Measurements from ENCODE around the gene ANKFN1.
"Not testable (repeated sequence)": the region's sequence is repeated elsewhere in the genome, so short reads cannot be mapped to it uniquely, and the experiment has no call there.

ANKFN1 gene

DNA sequence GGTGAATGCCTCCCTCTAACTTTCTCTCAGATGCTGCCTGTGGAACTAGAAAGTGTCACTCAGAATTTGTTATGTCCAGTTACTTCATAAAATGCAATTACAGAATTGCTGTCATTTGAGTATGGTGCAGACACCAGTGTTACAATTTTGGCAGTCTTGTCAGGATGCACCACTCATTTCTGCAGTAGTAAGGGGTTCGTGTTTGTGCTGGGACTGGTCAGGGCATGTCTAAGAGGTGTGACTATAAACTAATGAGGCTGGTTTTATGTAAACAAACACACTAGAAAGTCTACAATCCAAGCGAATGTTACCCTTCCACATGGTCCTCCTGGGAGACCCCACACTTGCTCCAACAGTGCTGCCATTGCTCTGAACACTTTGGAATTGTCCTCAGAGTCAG is 206.2 kb downstream of the ANKFN1 start:
- DNase-seq, result no peak

DNA sequence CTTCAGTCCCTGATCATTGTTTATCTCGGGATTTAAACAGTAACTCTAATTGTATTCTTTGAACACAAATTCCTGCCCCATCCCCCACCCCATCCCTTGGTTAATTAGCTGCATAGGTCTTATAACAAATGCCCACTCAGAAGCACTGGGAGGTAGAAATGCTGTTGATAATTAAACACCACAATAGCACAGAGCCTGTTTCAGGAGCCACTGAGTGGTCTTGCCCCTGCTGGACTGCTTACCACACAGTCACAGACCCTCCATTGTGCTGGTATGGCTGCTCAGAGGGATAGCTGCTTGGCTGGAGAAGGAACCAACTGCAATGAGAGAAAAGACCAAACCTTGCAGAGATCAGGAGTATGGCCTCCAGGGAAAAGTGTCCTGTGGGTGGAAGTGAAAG is 214.1 kb downstream of the ANKFN1 start:
- DNase-seq, result no peak

DNA sequence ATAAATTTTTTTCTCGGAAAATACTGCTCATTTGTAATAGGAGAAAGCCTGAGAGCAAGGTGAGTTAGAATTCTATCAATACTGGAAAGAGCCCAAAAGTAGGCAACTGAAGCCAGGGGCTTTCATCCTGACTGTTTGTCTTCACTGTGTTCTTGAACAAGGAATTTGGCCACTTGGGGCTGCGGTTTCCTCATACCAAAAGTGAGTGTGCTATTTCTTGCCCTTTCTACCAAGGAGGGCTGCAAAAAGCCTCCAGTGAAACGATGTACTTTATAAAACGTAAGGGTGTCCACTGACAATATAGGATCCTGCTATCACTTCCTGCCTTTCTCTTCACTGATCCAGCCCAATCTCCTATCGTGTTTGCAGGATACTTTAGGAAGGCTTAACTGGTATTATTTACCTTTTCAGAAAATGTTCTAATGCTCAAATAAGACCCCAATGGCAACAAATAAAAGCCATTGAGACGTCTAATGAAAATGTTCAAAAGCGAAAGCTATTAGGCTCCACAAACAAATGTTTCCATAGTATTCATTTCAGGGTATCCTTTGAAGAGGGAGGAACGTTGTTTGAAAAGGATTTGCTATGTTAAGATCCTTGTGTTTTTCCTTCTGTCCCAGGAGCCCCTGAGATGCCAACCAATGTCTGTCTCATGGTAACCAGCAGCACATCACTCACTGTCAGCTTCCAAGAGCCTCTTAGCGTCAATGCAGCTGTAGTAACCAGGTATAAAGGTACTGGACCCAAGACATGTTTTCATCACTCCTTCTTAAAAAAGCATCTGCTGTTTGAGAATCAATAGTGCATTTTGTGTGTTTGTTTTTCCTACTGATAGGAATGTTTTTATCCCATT is 220.9 kb downstream of the ANKFN1 start:
- no peak for DNase-seq

DNA sequence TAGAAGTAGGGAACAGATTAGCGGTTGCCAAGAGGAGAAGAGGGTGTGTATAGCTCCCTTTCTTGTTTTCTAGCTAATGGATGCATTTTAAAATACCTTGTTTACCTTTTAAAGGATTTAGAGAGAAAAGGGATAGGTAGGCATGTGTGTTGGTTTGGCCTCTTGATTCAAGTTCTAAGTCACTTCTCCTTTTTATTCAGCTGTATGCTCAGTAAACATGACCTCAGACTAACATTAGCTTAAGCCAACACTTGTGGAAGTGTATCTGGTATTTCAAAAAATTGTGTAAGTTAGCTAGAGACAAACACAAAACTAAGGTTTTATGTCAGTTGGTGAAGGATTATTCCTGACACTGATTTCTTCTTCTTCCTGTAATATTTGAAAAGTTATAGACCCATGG is 236.1 kb downstream of the ANKFN1 start:
- no peak for DNase-seq

DNA sequence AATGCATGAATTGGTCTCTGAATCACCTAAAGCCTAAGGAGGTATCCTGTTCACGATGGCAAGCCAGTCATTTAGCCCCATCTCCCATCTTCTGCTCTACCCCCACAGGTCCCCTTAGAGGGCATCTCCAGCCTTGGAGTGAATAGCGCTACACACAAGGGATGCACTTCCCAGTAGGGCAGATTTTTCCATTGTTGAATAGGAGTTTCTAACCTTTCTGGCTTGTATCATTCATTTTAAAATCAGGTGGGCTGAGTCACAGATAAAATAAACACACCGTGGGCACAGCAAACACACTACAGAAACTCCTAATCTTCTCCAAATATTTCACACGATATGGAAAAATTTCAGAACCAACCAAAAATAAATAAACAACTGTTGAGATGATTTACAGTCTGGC is 239.0 kb downstream of the ANKFN1 start:
- DNase-seq, result no peak

DNA sequence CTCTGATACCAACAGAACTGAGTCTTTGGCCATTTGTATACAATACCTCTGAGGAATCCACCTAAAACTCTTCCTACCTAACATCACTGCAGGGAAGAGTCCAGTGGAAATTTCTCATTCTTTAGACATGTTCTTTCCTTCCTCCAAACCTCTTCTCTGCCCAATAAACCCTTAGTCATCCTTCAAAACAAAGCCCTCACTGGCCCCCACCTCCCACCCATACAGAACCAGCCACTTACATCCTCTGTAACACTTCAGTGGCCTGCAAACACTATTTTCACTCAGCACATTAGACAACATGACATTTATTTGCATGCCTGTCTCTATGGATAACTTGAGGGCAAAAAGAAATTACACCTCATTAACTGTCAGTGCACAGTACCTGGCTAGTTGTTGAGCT is 239.9 kb downstream of the ANKFN1 start:
- DNase-seq, result no peak

DNA sequence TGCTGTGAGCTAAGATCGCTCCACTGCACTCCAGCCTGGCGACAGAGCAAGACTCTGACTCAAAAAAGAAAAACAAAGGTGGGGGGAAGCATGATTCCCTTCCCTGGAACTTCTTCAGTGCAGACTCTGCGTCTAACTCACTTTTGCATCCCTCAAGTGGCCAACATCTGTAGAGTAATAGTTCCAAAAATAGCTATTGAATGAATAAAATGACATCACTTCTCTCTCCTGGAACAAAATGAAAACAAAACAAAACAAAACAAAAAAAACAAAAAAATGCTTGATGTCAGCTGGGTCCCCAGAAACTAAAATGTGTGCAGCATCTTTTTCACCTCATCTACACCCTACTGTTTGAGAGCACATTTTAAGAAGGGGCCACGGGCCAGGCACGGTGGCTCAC is 242.5 kb downstream of the ANKFN1 start:
- DNase-seq, result no peak

DNA sequence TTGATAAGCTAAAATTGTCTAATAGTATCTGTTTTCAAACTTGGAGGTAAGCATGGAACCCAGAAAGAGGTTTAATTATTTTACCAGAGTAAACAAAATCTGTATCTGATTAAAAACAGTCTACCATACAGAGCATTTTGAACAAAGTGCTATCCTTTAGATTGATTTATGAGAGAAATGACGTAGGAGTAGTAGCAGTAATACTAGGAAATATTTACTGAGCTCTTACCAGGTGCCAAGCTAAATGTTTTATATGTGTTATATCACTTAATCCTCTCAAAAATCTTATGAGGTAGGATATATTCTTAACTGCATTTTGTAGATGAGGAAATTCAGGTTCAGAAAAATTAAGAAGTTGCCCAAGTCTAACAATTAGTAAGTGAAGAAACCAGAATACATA is 253.8 kb downstream of the ANKFN1 start:
- DNase-seq, result no peak

DNA sequence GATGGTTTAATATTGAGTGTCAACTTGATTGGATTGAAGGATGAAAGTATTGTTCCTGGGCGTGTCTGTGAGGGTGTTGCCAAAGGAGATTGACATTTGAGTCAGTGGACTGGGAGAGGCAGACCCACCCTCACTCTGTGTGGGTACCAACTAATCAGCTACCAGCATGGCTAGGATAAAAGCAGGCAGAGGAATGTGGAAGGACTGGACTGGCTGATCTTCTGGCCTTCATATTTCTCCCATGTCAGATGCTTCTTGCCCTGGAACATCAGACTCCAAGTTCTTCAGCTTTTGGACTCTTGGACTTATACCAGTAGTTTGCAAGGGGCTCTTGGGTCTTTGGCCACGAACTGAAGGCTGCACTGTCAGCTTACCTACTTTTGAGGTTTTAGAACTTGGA is 259.1 kb downstream of the ANKFN1 start:
- not testable (repeated sequence) for DNase-seq

DNA sequence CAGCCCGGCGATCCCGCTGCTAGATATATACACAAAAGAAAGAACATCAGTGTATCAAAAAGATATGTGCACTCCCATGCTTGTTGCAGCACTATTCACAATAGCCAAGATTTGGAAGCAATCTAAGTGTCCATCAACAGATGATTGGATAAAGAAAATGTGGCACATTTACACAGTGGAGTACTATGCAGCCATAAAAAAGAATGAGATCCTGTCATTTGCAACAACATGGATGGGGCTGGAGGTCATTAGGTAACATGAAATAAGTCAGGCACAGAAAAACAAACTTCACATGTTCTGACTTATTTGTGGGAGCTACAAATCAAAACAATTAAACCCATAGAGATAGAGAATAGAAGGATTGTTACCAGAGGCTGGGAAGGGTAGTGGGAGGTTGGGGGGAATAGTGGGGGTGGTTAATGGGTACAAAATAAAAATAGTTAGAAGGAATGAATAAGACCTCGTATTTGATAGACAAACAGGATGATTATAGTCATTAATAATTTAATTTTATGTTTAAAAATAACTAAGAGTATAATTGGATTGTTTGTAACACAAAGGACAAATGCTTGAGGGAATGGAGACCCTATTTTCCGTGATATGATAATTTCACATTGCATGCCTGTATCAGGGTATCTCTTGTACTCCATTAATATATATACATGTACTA is 263.5 kb downstream of the ANKFN1 start:
- DNase-seq, result no peak

DNA sequence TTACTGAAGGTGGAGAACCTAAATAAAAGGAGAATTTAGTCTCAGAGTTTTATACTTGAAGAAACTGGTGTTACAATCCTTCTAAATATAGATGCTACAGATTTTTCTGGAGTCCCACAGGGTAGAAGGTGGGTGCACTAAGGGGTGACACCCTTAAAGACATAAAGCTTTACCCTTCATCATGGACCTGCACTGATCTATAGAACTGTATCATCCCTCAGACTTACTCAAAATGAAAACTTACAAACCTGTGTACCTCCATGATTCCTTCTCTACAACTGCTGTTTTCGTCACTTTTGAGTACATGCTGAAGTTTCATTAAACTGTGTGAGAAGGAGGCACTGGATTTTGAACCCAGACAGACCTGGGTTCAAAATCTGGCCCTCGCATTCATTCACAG is 270.7 kb downstream of the ANKFN1 start:
- no peak for DNase-seq

DNA sequence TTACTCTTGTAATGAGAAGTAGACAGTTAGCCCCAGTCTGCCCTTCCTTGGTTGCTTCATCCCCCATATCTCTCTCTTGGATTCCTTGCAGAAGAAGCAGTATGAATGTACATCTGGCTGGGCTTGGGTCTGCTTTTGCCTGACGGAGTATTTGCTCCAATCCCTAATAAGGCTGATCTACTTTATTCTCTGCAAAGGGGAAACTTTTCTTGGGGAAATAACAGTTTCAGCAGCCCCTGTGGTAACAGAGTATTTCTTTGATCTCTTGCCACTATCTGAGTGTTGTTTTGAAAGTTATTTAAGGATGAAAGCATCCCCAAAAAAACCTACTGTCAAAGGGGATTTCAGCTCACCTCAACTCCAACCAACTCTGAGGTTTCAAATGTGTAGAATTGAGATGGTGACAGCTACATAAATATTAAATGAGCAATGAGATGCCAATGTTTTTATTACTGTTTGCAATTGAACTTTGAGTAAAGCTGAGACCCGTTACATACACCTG is 271.3 kb downstream of the ANKFN1 start:
- DNase-seq, result no peak

DNA sequence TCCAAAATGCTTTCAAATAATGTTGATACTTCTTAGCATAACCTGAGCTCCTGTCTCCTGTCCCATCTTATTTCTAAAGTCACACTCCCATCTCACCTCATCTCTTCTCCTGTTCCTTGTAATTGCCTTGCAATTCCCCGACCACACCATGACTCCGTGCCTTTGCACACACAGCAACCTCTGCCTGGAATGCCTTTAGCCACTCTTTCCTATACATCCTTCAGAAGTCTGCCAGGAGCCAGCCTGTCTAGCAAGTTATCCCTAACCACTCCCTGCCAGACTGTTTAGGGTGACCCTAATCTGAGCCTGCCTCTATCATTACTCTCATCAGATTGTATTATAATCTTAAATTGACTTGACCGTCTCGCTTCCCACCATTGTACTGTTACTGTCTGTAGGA is 272.2 kb downstream of the ANKFN1 start:
- DNase-seq, result no peak

DNA sequence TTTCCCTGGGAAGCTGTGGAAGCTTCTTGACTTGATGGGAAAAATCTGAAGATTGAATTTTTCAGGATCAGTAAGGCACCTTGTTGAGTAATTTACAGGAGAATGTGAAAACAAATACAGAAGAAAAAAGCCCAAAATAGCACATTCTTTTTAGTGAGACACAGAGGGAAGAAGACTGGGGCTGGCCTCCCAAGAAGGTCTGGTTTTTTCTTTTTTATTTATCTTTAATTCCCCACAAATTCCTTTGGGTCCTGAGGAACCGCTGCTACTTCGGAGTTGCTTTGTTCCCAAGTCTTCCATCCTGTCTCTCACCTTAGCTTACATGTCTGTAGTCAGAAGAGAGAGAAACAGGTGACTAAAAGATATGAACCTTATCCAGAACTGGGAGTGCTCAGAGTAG is 273.6 kb downstream of the ANKFN1 start:
- no peak for DNase-seq

DNA sequence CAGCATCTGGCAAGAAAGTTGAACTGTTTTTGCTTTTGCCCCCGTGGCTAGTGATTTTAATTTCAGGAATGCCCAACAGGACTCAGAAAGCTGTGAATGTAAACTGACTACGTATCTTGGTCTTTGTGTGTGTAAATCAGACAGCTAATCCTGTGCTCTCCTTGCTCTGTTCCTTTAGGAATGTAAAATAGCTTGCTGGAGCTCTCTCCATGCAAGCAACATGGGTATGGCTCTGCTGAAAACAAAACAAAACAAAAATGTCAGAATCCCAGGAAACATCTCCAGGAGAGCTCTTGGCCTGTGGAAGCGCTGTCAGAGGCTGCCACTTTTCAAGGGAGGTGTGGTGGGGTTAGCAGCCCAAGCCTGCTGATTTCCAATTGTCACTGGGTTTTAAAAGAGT is 278.5 kb downstream of the ANKFN1 start:
- no peak for DNase-seq

DNA sequence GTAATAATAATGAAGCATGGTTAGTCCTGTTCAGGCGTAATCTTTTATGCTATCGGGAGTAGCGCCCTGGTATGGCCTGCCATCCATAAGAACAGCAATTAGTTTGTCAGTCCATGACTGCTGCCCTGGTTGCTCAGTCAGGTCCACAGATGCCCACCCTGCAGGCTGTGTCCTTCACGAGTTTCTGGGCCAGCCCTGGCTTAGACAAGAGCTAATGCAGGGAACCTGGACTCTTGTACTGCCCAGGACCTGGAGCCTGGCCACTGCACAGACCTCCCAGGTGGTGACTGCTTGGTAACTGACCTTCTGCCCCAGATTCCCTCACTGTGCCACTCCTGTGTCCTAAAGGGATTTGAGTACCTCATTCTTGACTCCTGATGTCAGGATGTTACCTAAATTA is 279.2 kb downstream of the ANKFN1 start:
- DNase-seq, result no peak

DNA sequence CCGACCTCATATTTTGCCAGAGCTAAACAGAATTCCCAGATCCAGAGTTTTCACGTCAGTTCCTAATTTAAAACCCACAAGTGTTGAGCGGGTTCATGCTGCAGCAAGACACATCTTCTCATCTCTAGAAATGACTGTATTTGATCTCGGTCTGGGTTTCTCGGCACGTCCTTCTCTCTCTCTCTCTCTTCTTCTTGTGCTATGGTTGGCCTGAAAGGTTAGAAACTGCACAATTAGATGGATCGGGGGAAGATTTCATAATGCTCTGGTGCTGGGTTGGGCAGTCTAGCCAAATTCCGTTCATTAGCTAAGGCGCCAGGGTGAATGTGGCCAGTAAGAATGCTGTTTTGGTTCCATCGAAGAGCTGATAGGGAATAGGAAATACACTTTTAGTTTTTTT is 281.3 kb downstream of the ANKFN1 start:
- no peak for DNase-seq

DNA sequence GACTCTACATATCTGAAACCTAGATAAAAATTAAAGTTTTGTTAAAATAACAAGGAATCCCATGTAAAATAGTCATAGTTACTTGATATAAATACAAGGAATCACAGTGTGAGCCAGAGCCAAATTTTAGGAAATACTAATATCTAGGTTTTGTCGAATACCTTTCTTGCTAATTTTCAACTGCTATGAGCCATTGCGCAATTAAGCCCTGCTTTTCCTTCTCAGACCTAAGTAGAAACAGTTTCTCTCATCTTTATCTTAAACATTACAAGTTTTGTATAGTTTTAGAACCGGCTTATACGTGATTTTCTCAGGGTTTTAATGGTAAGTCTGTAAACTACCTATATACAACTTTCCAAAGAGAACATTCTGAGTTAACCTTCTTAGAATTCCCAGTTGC is 282.9 kb downstream of the ANKFN1 start:
- no peak for DNase-seq

DNA sequence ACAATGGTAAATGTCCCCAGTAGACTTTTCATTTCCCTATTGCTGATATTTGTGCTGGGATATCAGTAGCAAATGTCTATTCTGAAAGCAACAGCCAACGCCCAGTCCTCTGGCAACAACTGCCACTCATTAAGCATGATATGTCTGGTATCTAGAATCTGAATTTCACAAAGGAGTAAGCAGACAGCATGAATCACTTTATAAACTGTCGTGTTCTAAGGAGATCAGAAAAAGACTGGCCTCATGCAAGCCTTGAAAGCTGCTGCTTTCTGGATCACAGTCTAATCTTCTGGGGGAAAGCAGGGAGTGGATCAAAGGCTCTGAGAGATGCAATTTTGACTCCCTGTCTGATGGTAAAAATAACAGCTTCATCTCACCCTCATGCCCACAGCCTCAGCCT is 287.1 kb downstream of the ANKFN1 start:
- DNase-seq, result no peak

DNA sequence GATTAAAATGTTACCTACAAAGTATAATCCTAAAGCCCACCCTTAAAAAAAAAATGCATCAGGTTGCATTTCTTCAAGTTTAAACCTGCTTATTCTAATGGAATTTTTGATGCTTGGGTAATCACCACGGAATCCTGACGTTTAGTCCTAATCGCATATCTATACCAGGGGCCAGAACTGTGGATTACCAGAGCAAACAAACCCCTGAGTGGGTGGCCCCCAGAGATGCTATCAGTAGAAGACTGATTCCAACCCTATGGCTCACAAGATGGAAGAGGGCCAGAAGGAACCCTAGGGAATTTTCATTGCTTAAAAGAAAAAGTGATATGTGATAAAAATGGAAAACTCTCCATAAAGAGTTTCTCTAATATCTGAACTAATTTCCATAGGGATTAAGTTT is 288.0 kb downstream of the ANKFN1 start:
- no peak for DNase-seq

DNA sequence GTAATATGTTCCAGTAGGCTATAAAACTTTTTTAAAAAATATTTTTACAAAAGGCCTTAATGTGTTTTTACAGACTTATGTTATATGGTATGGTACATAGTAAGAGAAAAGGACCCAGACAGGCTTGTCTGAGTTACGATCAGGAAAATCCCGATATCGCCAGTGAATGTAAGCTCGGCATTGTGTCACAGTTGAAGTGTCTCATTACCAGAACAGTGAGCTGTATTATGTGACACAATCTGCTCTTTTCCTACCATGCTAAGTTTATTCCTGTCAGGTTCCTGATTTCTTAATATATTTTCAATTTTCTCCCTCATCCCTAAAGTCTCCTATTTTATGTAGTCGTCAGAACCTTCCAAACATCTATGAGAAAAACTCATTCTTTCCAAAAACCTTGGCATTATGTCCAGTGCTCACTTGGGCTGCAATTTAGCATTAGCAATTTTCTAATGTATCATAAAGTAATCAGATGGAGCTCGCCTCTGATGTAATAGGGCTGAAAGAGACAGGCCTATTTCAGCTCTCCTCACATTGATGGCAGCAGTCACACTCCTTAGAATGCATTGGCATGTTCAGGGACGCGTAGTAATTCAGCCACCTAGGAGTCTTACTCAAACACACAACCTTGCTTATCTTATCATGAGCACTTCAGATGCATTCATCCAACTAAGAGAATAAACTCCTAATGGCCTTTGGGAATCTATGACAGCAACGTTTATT is 292.6 kb downstream of the ANKFN1 start:
- DNase-seq, result no peak

DNA sequence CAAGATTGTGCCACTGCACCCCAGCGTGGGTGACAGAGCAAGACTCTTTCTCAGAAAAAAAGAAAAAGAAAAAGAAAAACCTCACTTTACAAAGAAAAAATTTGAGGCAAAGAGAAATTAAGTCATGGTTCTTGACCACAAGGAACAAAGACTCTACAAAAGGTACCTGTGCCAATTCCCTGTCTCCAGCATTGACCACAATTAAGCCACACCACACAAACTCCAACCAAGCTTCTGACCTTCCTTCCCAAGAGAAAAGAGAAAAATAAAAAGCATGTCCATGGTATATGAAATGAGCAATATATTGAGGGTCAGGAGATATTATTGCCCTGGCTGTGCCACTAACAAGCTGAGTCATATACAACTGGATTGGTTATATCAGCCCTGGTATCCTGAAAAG is 293.9 kb downstream of the ANKFN1 start:
- DNase-seq, result no peak

DNA sequence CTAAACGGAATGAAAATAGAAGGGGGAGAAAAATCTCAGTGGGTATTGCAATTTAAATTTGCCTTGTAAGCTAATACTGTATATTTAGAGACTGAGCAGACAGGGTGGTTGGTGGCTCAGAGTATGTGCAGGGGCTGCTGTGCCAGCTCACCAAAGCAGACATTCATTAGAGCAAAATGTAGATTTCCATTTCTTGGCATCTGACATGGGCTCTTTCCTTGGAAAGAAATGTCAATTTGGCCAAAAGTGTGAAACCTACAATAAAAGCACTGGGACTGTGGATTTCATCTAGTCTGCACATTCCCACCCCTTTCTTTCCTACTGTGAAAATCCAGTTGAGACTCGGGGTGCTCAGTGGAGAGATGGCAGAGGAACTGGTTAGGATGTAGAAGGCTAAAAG is 295.1 kb downstream of the ANKFN1 start:
- no peak for DNase-seq

DNA sequence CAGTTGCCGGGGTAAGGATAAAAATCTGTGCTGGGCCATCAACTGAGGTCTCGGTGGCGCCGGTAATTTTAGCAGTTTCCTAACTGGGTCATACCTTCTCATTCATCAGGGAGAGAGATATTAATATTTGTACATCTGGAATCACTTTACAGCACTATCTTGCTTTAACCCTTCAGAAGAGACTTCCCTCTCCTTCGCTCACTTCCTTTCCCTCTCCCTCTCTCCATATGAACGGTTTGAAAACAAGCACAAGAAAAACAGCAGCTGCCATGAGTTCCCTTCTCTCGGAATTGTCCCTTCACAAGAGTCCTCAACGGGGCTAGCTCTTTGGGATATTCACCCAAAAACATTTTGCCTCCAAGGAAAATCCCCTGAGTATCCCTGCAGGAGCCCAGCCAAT is 295.9 kb downstream of the ANKFN1 start:
- no peak for DNase-seq

All from NCI-H187 treated with DMSO at 0.1 percent for 48 hours (cell line).